ENCODE measurements around the gene HLA-C. TPM values are rescaled to one million over a fixed set of nuclear protein-coding genes. Genes with fewer than 3 reads are reported as not detected.
A peak's percentile ranks its signal among the peaks of the same experiment; 100 is the strongest.

Gene HLA-C
- total and polyA plus RNA-seq, 7 donors = 62.5 to 143 (median 114) TPM

- 32 to 46% (median 40%) methylated on average over 5 to 11 of the region's 11 CpGs for WGBS, 3 donors
- peak overlapping the region; percentile 57 for H3K4me3 ChIP-seq
- H3K36me3 ChIP-seq (ENCODE audit: insufficient read depth in 1 of 2, low read depth in 1 of 2) = no peaks in the 10 kb centered on the region
- no peaks in the 10 kb centered on the region for H3K9me3 ChIP-seq
- no peaks in the 10 kb centered on the region for H3K4me1 ChIP-seq
- no peak for TF ChIP-seq CTCF (IDR thresholded peaks at IDR 0.05)
- H3K27ac ChIP-seq = no peak overlapping the region
- intact Hi-C loops (cut with DNase I) = no loop called here
- DNase-seq (no peak), ATAC-seq (peak in 1 of 4 donors; percentile 33)
- H3K27me3 ChIP-seq (ENCODE audit: insufficient read depth in 3 of 3, low read length in 2 of 3) = peaks cover 2 to 34% (median 3%) of the 10 kb centered on the region in 3 donors
Observed at GRCh38 chr6:31308845-31309175, 36.9 kb upstream of the HLA-C start.

DNA sequence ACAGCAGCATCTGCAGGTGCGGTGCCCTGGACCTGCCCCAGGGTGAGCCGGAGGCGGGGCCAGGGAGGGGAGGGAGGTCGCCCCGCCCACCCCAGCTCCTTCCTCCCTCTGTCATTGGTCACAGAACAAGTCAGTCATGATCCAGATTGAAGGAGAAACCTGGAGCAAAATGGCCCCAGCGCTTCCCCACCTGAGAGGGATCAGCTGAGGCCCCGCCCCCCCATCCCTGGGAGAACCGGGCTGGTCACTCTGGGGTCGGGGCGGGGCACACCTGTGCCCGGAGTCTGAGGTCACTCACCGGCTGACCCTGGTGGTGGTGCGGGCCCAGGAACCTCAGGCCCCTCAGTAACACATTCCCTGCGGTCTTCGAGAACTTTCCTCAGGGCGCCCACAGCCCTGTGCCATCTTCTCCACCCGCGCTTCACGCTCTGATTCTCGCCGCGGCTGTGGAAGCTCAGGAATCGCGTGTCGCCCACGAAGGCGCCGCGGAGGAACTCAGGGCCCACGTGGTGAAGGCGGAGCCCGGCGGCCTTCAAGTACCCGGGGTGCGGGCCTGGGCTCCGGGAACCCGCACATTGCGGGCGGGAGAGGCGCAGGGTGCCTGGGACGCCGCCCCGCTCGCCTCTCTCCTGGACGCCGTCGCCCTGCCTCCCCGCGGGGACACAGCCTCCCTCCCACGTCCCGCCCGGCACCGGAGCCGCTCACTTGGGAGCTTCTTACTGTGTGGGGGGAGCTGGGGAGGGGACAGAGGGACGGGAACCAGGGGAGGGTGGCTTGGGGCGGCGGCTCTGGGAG is 36.4 kb upstream of the HLA-C start:
- peak; percentile 18 to 45 for DNase-seq
- TF ChIP-seq CTCF (IDR thresholded peaks at IDR 0.05) = no peak
- 2 to 6% (median 5%) methylated on average over 22 to 53 of the region's 57 CpGs for WGBS, 3 donors

DNA sequence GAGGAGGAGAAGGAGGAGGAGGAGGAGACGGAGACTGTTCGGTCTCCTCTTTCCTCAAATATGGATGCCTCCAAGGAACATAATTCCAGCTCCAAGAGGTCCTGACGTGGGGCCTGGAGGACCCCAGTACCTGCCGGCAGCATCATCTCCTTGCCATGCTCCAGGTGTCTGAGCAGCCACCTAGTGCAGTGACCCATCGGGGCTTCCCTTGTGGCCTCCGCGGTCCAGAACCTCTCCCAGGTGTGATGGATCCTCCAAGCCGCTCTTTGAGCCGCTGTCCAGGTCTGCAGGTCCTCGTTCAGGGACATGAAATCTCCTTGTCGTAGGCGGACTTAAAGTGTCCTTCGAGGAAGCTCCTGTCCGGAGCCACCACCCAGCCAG is 35.8 kb upstream of the HLA-C start:
- Histone ChIP-seq H3K9me3 (no peaks in the 10 kb centered on the region), H3K4me1 (no peaks in the 10 kb centered on the region), H3K27me3 (ENCODE audit: insufficient read depth in 3 of 3, low read length in 2 of 3) (peaks cover 2 to 34% (median 3%) of the 10 kb centered on the region in 3 donors), H3K36me3 (ENCODE audit: insufficient read depth in 1 of 2, low read depth in 1 of 2) (no peaks in the 10 kb centered on the region), H3K4me3 (no peak overlapping the region), H3K27ac (no peak overlapping the region)
- ATAC-seq = no peak
- WGBS, 3 donors = 53 to 71% (median 67%) methylated on average over 13 to 14 of the region's 14 CpGs
- no peak for DNase-seq
- intact Hi-C loops (cut with DNase I) = no loop called here
- TF ChIP-seq CTCF (IDR thresholded peaks at IDR 0.05) = no peak

More for the DNA sequence above, 36.4 kb upstream of the HLA-C start:
- Histone ChIP-seq H3K27me3 (ENCODE audit: insufficient read depth in 3 of 3, low read length in 2 of 3) (peaks cover 2 to 34% (median 3%) of the 10 kb centered on the region in 3 donors), H3K27ac (no peak overlapping the region), H3K9me3 (no peaks in the 10 kb centered on the region), H3K4me3 (peak overlapping the region; percentile 57), H3K36me3 (ENCODE audit: insufficient read depth in 1 of 2, low read depth in 1 of 2) (no peaks in the 10 kb centered on the region), H3K4me1 (no peaks in the 10 kb centered on the region)
- ATAC-seq = peak in 1 of 4 donors; percentile 49
- intact Hi-C loops (cut with DNase I) = no loop called here

- no peak for ATAC-seq
- Histone ChIP-seq H3K9me3 (no peaks in the 10 kb centered on the region), H3K27ac (no peak overlapping the region), H3K4me3 (no peak overlapping the region), H3K4me1 (no peaks in the 10 kb centered on the region), H3K36me3 (ENCODE audit: insufficient read depth in 1 of 2, low read depth in 1 of 2) (no peaks in the 10 kb centered on the region), H3K27me3 (ENCODE audit: insufficient read depth in 3 of 3, low read length in 2 of 3) (peaks cover 3 to 34% (median 3%) of the 10 kb centered on the region in 3 donors)
- WGBS, 3 donors = 56 to 84% (median 64%) methylated on average over 4 of the region's 4 CpGs
- TF ChIP-seq CTCF (IDR thresholded peaks at IDR 0.05) = no peak
- intact Hi-C loops (cut with DNase I) = no loop called here
- no peak for DNase-seq
Observed at GRCh38 chr6:31305703-31306219, 33.9 kb upstream of the HLA-C start.

Measured in psoas muscle (tissue), 8 donors.